Measurements from ENCODE around the gene SAPCD2.

SAPCD2 gene

GRCh38 chr9:137082925-137083290, 12.6 kb upstream of the SAPCD2 start:
- CTCF ChIA-PET, result interaction anchor here (1.4 to 2.2 kb wide), 3 partner anchors 13 to 54 kb away, joined by 5 to 11 read pairs (median 7); no protein-coding TSS in a partner anchor
- POLR2A ChIA-PET, result interaction anchor here (1.1 to 1.5 kb wide), 3 partner anchors 13 to 158 kb away, joined by 4 to 6 read pairs (median 4); partner anchors contain the start of genes SAPCD2 and TUBB4B
- TF ChIP-seq CTCF (IDR thresholded peaks at IDR 0.05; ENCODE audit: control extremely low read depth, extremely low read depth, low read depth, missing control alignments), result no peak
- DNase-seq (ENCODE audit: extremely low spot score), result no peak

GRCh38 chr9:137082222-137082924, 12.0 kb upstream of the SAPCD2 start:
- TF ChIP-seq CTCF (IDR thresholded peaks at IDR 0.05; ENCODE audit: control extremely low read depth, extremely low read depth, low read depth, missing control alignments), result no peak
- POLR2A ChIA-PET, result interaction anchor here (1.4 kb wide), 1 partner anchor 12 kb away, joined by 4 read pairs; the partner anchor contains the start of gene SAPCD2
- no peak for DNase-seq (ENCODE audit: extremely low spot score)
- CTCF ChIA-PET, result interaction anchor here (0.7 to 3.2 kb wide), 6 partner anchors 10 to 154 kb away, joined by 3 to 12 read pairs (median 6); partner anchors contain the start of gene SAPCD2

GRCh38 chr9:137080260-137081122, 10.1 kb upstream of the SAPCD2 start:
- no peak for DNase-seq (ENCODE audit: extremely low spot score)
- no peak for TF ChIP-seq CTCF (IDR thresholded peaks at IDR 0.05; ENCODE audit: control extremely low read depth, extremely low read depth, low read depth, missing control alignments)
- POLR2A ChIA-PET, result no interaction called here
- CTCF ChIA-PET, result interaction anchor here (2.4 to 3.2 kb wide), 2 partner anchors 10 to 13 kb away, joined by 7 to 12 read pairs; partner anchors contain the start of gene SAPCD2

- ChIA-PET POLR2A (no interaction called here), CTCF (interaction anchor here (3.2 kb wide), 1 partner anchor 12 kb away, joined by 12 read pairs; no protein-coding TSS in a partner anchor)
- TF ChIP-seq CTCF (IDR thresholded peaks at IDR 0.05; ENCODE audit: control extremely low read depth, extremely low read depth, low read depth, missing control alignments), result no peak
- no peak for DNase-seq (ENCODE audit: extremely low spot score)
These were observed 9.0 kb upstream of the SAPCD2 start for GRCh38 chr9:137079401-137079787.

- no peak for DNase-seq (ENCODE audit: extremely low spot score)
- no peak for TF ChIP-seq CTCF (IDR thresholded peaks at IDR 0.05; ENCODE audit: control extremely low read depth, extremely low read depth, low read depth, missing control alignments)
- CTCF ChIA-PET, result interaction anchor here (2.6 to 3.6 kb wide), 3 partner anchors 11 to 44 kb away, joined by 9 to 17 read pairs (median 12); no protein-coding TSS in a partner anchor
- POLR2A ChIA-PET, result no interaction called here
These were observed 8.5 kb upstream of the SAPCD2 start for GRCh38 chr9:137078701-137079400.

Data from GM10248 (cell line).